HPDE6-E6E7 (cell line): ENCODE results near the gene SPDYE2.
"Not testable (repeated sequence)": the region's sequence is repeated elsewhere in the genome, so short reads cannot be mapped to it uniquely, and the experiment has no call there.

Experiments used
- DNase-seq: peaks from one replicate; pipeline ENCODE4 v3.0.0; 2011; ENCODE audit warnings: missing footprints; ENCODE audit errors: extremely low spot score

Gene SPDYE2

GRCh38 chr7:102550808-102551422, at the start of gene SPDYE2:
Gene SPDYE2 (plus strand): TSS chr7:102551226. CDS start chr7:102553256, 2,030 bp downstream.
- DNase-seq: not testable (repeated sequence)

GRCh38 chr7:102503141-102503540, 47.9 kb upstream of the SPDYE2 start:
- not testable (repeated sequence) for DNase-seq

GRCh38 chr7:102505298-102506185, 45.5 kb upstream of the SPDYE2 start:
- DNase-seq: not testable (repeated sequence)

DNA sequence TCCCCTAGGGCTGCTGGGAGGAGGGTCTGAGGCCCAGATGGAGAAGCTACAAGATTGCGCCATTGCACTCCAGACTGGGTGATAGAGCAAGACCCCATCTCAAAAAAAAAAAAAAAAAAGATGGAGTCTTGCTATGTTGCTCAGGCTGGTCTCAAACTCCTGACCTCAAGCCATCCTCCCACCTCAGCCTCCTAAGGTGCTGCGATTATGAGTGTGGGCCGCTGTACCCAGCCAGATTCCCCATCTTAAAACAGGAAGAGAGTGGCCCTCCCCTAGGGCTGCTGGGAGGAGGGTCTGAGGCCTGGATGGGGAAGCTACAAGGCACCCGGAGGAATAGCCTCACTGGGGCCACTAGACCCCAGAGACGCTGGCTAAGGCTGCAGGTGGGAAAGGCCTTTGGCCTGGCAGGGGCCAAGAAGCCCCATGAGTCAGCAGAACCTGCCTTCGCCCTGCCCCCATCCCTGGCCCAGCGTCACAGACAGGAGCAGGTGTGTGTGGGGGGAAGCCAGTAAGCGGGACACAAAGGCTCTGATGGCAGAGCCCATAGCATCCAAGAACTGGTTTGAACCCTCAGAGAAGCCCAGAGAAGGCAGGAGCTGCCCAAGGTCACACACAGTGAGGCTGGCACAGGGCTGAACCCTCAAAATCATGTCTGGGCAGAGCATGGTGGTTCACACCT, 43.5 kb upstream of the SPDYE2 start:
- DNase-seq: not testable (repeated sequence)

GRCh38 chr7:102510575-102510974, 40.5 kb upstream of the SPDYE2 start:
- DNase-seq: not testable (repeated sequence)

DNA sequence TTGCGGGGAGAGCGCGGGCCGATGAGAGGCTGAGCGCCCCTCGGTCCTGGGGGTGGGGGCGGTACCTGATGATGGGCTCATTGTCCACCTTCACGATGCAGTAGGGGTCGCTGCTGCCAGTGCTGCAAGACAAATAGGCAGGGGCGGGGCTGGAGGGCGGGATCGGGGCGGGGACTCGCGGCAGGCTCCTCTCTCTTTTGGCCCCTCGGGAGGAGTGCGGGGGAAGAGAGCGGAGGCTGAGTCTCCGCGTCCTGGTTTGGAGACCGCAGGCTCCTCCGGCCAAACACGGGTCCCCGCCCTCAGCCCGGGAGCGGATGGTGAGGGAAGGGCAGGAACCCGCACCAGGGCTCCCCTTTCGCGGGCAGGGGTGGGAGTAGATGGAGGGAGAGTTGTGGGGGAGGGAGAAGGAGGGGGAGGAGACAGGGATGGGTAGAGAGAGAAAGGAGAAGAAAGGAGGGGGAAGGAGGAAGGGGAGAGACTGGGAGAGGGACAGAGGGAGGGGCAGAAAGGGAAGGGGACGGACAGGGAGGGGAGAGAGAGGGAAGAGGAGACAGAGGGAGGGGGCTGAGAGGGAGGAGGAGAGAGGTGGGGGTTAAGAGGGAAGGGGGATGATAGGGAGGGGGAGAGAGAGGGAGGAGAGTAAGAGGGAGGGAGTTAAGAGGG, 39.0 kb upstream of the SPDYE2 start:
- DNase-seq: not testable (repeated sequence)

- not testable (repeated sequence) for DNase-seq
Observed at GRCh38 chr7:102512642-102513221, 38.3 kb upstream of the SPDYE2 start.

GRCh38 chr7:102514881-102515721, 35.9 kb upstream of the SPDYE2 start:
- not testable (repeated sequence) for DNase-seq

DNA sequence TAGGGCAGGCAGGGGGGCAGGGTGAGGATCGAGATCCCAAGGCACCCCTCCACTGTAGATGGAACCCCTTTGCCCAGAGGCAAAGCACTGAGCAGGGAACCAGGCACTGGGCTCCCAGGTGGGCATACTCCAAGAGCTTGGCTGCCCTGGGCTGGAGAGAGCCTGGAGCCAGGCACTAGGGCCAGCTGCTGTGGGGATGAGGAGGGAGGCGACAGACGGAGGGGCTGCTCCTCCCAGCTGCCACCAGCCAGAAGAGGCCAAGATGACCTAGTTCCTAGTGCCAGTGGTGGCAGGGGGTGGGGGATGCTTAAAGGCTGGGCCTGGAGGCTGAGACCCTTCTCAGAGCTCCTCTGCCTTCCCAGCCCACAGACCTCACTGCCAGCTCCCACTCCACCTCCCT, 35.1 kb upstream of the SPDYE2 start:
- not testable (repeated sequence) for DNase-seq

DNA sequence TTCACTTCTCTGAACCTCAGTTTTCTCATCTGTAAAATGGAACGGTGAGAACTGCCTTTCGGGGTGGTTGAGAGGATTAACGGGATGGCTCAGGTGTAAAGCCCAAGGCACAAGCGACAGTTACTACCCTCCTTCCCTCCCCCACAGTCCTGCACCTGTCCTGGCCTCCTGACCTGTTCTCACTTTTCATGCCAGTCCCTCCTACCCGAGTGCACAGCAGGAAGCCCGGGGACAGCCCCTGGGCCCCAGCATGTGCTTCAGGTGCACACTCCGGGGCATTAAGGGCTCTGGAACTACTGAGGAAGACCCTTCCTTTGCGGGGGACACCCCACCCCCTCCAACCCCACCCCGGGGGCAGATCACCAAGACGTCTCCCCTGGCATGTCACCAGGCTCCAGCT, 34.1 kb upstream of the SPDYE2 start:
- not testable (repeated sequence) for DNase-seq

GRCh38 chr7:102517550-102518147, 33.4 kb upstream of the SPDYE2 start, which contains the start of gene RASA4B:
Gene RASA4B (minus strand): TSS chr7:102517777. CDS start chr7:102517710, 67 bp downstream.
- not testable (repeated sequence) for DNase-seq

DNA sequence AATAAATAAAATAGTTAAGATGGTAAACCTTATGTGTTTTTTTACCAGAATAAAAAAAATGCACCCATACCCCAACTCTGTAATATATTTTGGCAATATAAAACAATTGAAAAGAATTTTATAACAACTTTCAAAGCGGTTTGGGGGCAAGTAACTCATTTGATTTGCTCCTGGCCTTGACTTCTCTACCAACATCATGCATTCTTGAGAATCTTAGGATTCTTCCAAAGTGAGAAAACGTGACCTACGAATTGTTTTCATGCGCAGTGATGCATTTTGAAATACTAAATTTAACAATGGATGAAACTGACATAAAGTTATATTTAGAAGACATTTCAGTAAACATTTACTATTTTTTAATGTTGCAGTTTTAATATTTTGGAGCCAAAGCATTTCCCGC, 30.2 kb upstream of the SPDYE2 start:
- DNase-seq: not testable (repeated sequence)

- DNase-seq: not testable (repeated sequence)
Observed at GRCh38 chr7:102524803-102525202, 26.2 kb upstream of the SPDYE2 start.

- DNase-seq: not testable (repeated sequence)
Observed at GRCh38 chr7:102527182-102527581, 23.8 kb upstream of the SPDYE2 start.

GRCh38 chr7:102527822-102528793, 22.9 kb upstream of the SPDYE2 start:
- DNase-seq: not testable (repeated sequence)

DNA sequence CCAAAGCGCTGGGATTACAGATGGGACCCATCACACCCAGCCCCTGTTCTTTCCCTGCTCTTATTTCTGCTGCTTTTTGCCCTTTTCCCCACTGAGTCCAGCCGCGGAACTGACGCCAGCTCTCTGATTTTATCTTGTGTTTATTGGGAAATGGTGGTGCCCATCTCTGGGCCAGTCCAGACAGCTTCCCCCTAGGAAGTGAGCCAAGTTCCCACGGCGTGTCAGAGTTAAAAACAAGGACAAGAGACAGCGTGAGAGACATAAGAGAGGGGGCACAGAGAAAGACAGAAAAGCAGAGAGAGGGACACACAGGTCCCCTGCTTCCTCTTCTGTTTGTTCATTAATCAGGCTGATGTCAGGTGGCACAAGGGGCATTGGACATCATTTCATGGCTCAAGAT, 19.4 kb upstream of the SPDYE2 start:
- not testable (repeated sequence) for DNase-seq

- DNase-seq: not testable (repeated sequence)
Observed at GRCh38 chr7:102532127-102532526, 18.9 kb upstream of the SPDYE2 start.

GRCh38 chr7:102535062-102535615, 15.9 kb upstream of the SPDYE2 start:
- DNase-seq: not testable (repeated sequence)
